ENCODE data around the gene PTH1R.

The PTH1R gene

GRCh38 chr3:46877406-46878125, at the start of gene PTH1R:
PTH1R (plus strand) TSS chr3:46877721; CDS start chr3:46883560, 5,839 bp downstream.
- no peak for DNase-seq (ENCODE audit: low spot score)

GRCh38 chr3:46829699-46830208, 47.8 kb upstream of the PTH1R start:
- DNase-seq (ENCODE audit: low spot score) = no peak

DNA sequence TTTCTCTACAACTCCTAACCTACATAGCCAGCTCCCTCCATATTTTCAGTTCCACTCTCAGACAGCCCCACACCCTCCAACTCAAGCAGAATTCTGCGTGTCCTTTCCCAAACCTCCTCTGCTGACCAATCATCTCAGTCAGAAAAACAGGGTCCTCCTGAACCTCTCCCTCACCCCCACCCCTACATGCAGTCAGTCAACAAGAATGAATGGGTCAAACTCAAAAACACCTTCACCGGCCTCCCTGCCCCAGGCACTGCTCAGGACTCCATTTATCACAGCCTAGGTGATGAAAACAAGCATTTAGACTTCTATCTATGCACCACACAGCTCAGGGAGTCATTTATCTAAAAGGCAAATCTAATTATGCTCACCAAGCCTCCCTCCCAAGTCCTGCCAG, 46.7 kb upstream of the PTH1R start:
- no peak for DNase-seq (ENCODE audit: low spot score)

- no peak for DNase-seq (ENCODE audit: low spot score)
These were observed 46.2 kb upstream of the PTH1R start for GRCh38 chr3:46831316-46831715.

- DNase-seq (ENCODE audit: low spot score) = no peak
These were observed 45.7 kb upstream of the PTH1R start for GRCh38 chr3:46831841-46832240.

DNA sequence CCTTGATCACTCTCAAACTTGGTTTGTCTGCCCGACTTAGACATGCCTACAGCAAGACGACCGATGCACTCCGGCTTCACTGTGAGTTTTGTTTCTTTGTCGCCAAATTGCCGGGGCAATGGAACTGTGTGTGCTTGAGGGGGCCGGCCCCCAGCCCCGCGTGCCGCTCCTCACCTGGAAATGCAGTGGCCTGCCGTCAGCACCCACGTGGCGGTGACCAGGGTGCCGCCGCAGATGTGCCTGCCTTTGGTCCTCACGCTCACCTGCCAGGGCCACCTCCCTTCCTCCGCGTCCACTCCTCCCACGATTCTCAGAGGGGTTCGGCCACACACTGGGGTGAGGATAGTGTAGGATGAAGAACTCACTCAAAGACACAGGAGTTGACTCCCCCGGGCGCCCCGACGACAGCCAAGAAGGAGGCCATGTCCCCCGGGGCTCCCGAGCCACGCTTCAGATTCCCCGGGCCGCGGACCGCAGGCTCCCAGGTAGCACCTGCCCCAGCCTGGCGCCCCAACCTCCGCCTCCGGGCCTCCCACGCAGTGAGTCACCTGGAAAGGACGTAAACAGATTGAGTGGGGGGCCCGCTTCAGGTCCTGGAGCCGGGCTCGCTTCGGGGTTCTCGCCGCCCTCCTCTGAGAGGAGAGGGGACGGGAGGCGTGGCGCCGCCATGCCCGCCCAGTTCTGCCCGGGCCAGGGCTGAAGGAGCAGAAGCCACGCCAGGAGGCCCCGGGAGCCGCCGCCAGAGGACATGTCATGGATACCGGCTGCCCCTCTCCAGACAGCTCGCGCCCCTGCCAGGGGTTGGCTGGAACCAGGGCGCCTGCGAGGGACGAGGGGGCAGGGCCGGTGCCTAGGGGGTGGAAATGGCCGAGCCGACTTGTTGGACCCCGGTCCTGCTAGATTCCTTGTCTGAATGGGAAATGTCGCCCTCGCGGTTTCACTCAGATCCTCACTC, 43.9 kb upstream of the PTH1R start:
- DNase-seq (ENCODE audit: low spot score) = no peak

DNA sequence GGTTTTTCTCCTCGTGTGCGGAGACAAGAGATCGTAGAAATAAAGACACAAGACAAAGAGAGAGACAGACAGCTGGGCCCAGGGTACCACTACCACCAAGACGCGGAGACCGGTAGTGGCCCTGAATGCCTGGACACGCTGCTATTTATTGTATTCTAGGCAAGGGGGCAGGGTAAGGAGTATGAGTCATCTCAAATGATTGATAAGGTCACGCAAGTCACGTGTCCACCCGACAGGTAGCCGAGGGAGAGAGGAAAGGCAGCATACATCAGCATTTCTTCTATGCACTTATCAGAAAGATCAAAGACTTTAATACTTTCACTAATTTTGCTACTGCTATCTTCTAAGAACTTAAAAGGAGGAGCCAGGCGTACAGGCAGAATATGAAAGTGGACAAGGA, 42.5 kb upstream of the PTH1R start:
- no peak for DNase-seq (ENCODE audit: low spot score)

DNA sequence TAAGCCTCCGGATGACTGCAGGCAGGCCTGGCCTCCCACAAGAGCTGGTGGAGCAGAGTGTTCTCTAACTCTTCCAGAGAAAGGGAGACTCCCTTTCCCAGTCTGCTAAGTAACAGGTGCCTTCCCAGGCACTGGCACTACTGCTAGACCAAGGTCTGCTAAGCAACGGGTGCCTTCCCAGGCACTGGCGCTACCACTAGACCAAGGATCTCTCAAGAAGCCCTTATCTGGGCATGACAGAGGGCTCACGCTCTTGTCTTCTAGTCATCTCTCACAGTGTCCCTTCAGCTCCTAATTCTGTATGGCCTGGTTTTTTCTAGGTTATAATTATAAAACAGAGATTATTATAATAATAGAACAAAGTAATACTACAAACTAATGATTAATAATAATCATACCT, 42.0 kb upstream of the PTH1R start:
- DNase-seq (ENCODE audit: low spot score) = no peak

- no peak for DNase-seq (ENCODE audit: low spot score)
These were observed 39.2 kb upstream of the PTH1R start for GRCh38 chr3:46838301-46838700.

DNA sequence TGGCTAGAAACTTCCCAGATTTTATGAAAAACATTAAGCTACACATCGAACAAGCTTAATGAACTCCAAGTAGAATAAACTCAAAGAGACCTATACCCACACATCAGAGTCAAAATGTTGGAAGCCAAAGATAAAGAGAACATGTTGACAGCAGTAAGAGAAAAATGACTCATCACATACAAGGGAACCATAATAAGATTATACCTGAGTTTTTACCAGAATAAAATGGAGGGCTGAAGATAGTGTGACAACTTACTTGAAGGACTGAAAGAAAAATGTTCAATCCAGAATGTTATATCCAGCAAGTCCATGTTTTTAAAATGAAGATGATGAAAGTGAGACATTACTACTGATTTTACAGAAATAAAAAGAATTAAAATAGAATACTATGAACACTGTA, 37.0 kb upstream of the PTH1R start:
- DNase-seq (ENCODE audit: low spot score) = no peak

- no peak for DNase-seq (ENCODE audit: low spot score)
These were observed 34.0 kb upstream of the PTH1R start for GRCh38 chr3:46843508-46843907.

DNA sequence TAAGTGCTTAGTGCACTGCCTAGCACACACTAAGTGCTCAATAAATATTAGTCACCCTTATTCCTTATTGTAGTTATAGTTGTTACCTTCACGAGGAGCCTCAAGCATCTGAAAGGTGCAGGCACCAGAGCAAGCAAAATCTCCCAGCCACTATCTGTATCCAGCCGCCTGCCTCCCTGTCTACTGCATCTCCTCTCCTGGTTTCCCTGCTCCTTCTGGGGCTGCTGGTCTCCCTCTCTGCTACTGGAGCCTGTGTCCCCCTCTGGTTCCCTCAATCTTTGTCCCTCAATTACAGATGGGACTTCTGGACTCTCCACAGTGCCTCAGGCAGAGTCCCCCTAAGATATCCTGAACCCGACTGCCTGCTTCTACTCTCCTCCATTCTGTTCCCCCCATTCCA, 33.1 kb upstream of the PTH1R start:
- DNase-seq (ENCODE audit: low spot score) = no peak

DNA sequence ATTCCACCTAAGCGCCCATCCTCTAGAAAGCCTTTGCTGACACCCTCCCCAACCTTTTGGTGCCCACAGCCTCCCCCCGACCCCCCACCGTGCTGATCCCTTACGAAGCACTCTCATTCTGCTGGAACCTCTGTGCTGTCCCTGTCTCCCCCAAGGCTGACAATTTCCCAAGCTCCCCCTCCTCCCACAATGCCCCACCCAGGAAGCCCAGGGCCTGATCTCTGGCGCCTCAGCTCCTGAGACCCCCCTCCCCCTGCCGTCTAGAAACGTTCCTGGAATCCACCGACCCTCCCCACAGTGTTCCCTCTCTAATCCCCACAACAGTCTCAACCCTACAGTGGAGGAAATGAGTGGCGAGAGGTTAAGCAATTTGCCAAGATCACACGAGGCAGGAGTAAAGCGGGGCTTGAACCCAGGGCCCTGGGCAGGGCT, 32.6 kb upstream of the PTH1R start:
- DNase-seq (ENCODE audit: low spot score) = no peak

GRCh38 chr3:46845397-46845859, 32.1 kb upstream of the PTH1R start:
- DNase-seq (ENCODE audit: low spot score) = peak; percentile 20

DNA sequence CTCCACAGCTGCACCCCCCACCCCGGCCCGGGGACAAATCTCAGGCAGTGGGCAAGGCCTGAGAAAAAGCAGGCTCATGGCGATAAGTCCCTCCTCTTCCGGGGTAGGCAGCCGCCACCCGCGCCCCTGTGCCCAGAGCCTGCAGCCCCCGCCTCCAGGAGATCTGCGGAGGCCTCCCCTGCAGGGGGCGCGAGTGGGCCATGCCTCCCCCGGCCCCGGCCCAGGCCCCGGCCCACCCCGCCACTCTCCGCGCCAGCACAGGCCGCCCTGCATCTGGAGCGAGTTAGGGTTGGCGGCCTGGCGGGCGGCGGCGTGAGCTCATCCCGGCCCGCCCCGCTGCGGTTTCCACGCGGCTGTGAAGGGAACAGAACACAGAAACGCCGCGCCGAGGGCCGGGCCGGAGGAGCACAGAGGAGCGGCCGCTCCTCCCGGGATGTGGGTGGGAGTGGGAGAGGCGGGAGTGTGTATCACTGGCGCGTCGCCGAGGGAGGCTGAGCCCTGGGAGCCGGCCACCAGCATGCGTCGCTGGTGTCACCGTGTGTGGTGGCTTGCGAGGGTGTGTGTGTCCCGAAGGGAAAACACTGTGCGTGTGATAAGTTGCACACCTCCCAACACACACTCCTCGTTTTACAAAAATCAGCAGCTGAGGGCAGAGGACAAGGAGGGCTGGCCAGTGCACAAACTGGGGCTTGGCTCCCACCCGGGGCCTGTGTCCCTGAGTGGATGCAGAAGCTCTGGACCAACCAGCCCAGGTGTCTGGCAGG, 31.5 kb upstream of the PTH1R start:
- DNase-seq (ENCODE audit: low spot score) = peak; percentile 46

GRCh38 chr3:46846624-46847542, 30.6 kb upstream of the PTH1R start:
- DNase-seq (ENCODE audit: low spot score) = no peak

DNA sequence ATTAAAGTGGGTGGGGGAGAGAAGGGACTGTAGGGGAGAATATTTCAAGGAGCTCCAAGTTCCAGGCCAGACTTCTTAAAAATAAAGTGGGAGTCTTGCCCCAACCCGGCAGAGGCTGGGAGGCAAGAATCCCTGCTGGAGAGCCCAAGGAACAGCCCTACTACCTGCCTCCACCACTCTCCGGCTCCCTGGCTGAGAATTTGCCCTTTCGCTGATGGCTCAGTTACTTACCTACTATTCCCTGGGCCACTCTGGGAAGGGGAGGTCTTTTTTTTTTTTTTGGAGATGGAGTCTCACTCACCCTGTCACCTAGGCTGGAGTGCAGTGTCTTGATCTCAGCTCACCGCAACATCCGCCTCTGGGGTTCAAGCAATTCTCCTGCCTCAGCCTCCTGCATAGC, 29.8 kb upstream of the PTH1R start:
- no peak for DNase-seq (ENCODE audit: low spot score)

DNA sequence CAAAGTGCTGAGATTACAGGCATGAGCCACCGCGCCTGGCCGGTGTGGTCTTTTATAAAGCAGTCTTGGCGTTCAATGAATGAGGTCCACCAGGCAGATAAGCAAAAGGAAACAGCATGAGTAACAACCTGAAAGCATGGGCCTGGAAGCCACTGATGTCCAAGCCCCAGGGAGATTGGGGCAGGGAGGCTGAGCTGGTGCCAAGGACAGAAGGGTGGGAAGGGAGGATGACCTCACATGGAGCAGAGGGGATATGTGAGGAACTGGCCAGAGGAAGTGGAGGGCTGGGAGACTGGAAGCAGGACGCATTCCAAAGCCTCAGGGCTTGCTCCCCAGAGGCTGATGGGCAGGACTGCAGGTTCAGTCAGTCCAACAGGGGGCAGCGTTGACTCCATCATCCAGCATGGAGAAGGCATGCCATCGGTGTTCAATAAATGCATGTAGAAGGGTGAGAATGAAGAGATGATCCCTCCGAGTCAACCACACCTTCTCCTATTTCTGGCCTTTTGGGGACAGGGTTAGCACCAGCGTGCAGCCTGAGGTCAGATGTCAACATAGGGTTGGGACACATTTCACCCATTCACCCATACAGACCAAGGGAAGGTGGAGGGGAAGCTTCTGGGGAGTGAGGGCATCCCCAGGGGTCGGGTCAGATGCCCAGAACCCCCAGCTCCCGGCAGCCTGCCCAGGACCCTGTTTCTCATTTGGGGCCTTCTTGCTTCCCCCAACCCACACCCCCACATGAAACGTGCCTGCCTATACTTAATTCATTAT, 29.1 kb upstream of the PTH1R start:
- no peak for DNase-seq (ENCODE audit: low spot score)

DNA sequence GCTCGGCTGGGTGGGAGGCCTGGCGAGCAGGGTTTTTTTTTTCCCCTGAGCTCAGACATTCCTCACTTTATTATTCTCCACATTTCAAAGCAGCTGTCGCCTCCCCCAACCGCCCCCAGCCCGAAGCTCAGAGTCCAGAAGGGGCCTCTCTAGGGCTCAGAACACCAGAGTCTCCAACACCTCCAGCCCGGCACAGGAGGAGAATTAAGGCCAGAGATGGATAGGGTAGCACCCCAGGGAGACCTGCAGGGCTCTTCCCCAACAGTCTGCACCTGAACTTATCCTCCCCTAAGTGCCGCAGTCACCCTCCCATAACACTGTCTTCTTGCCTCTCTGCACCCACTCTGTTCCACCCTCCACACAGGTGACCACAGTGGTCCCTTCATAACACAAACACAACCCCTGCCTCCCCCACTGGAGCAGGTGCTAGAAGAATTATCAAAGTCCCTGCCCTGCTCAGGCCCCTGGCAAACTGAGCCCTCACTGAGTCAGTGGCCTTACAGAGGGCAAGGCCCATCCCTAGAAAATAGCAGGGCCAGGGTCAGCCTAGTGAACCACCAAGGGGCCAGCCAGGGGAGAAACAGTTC, 28.4 kb upstream of the PTH1R start:
- DNase-seq (ENCODE audit: low spot score) = no peak

All from pons (tissue), 1 donor.